22Rv1 (cell line): Measurements from ENCODE around the gene GTF2A1L.
"Not testable (repeated sequence)": the region's sequence is repeated elsewhere in the genome, so short reads cannot be mapped to it uniquely, and the experiment has no call there.

Experiments used
- H3K27ac ChIP-seq: fragments of 450-650 bp; 2 replicates; pipeline ENCODE4 v1.5.1; 2017
- CTCF ChIP-seq: fragments of 450-650 bp; IDR thresholded peaks from 2 replicates; pipeline ENCODE4 v1.5.1; 2017; ENCODE audit warnings: mild to moderate bottlenecking
- ZFX ChIP-seq: fragments of 450-650 bp; IDR thresholded peaks from 2 replicates; pipeline ENCODE4 v1.6.1; 2017; ENCODE audit warnings: antibody characterized with exemption, borderline replicate concordance

GTF2A1L gene

GRCh38 chr2:48695991-48696390 lies 78.3 kb downstream of the GTF2A1L start:
- TF ChIP-seq ZFX: no peak
- TF ChIP-seq CTCF: no peak
- no peak overlapping the region for H3K27ac ChIP-seq

GRCh38 chr2:48696881-48697280 lies 79.2 kb downstream of the GTF2A1L start:
- TF ChIP-seq ZFX (no peak), CTCF (no peak)
- H3K27ac ChIP-seq: no peak overlapping the region

- H3K27ac ChIP-seq: no peak overlapping the region
- no peak for TF ChIP-seq CTCF
- TF ChIP-seq ZFX: no peak
These were observed 81.8 kb downstream of the GTF2A1L start for GRCh38 chr2:48699348-48699930.

GRCh38 chr2:48703621-48704020 lies 86.0 kb downstream of the GTF2A1L start:
- H3K27ac ChIP-seq: not testable (repeated sequence)

- no peak for TF ChIP-seq ZFX
- no peak for TF ChIP-seq CTCF
- H3K27ac ChIP-seq: no peak overlapping the region
These were observed 89.8 kb downstream of the GTF2A1L start for GRCh38 chr2:48707466-48707865.

- TF ChIP-seq CTCF: no peak
- TF ChIP-seq ZFX: no peak
- no peak overlapping the region for H3K27ac ChIP-seq
These were observed 91.7 kb downstream of the GTF2A1L start for GRCh38 chr2:48709096-48710034.

GRCh38 chr2:48711343-48711742 lies 93.7 kb downstream of the GTF2A1L start:
- TF ChIP-seq CTCF (no peak), ZFX (no peak)
- H3K27ac ChIP-seq: no peak overlapping the region
